GM08714 (cell line): ENCODE results near the gene POLR1A.

Experiments
- H3K4me3 ChIP-seq: fragments of 200-500 bp; sonication (Bioruptor generic); 2 replicates; pipeline ENCODE4 v1.5.1; 2014; ENCODE audit warnings: mild to moderate bottlenecking, low read length, inconsistent platforms
- ZNF274 ChIP-seq: IDR thresholded peaks from 2 replicates; pipeline ENCODE4 v1.6.1; 2012; ENCODE audit warnings: mild to moderate bottlenecking, low read depth, low read length

The POLR1A gene

GRCh38 chr2:85976106-85976920 is 129.4 kb downstream of the POLR1A start:
- no peak overlapping the region for H3K4me3 ChIP-seq

GRCh38 chr2:85975581-85975980 is 130.1 kb downstream of the POLR1A start:
- TF ChIP-seq ZNF274, result no peak
- H3K4me3 ChIP-seq, result no peak overlapping the region

More at GRCh38 chr2:85976106-85976920, 129.4 kb downstream of the POLR1A start:
- no peak for TF ChIP-seq ZNF274

- no peak overlapping the region for H3K4me3 ChIP-seq
- no peak for TF ChIP-seq ZNF274
Observed at GRCh38 chr2:85974390-85974789, 131.3 kb downstream of the POLR1A start.

GRCh38 chr2:85972355-85972754 is 133.3 kb downstream of the POLR1A start:
- no peak for TF ChIP-seq ZNF274
- no peak overlapping the region for H3K4me3 ChIP-seq

GRCh38 chr2:85971366-85971765 is 134.3 kb downstream of the POLR1A start:
- no peak overlapping the region for H3K4me3 ChIP-seq

More at GRCh38 chr2:85971366-85971765, 134.3 kb downstream of the POLR1A start:
- no peak for TF ChIP-seq ZNF274
